Activated T-cell treated with anti-CD3 and anti-CD28 coated beads for 48 hours (primary cell): ENCODE data around the gene CWC15.
"Not testable (repeated sequence)": the region's sequence is repeated elsewhere in the genome, so short reads cannot be mapped to it uniquely, and the experiment has no call there.

ENCODE experiments used
- DNase-seq: peaks from one replicate; pipeline ENCODE4 v3.0.0-alpha.2; 2020; ENCODE audit warnings: low read depth

CWC15 gene

DNA sequence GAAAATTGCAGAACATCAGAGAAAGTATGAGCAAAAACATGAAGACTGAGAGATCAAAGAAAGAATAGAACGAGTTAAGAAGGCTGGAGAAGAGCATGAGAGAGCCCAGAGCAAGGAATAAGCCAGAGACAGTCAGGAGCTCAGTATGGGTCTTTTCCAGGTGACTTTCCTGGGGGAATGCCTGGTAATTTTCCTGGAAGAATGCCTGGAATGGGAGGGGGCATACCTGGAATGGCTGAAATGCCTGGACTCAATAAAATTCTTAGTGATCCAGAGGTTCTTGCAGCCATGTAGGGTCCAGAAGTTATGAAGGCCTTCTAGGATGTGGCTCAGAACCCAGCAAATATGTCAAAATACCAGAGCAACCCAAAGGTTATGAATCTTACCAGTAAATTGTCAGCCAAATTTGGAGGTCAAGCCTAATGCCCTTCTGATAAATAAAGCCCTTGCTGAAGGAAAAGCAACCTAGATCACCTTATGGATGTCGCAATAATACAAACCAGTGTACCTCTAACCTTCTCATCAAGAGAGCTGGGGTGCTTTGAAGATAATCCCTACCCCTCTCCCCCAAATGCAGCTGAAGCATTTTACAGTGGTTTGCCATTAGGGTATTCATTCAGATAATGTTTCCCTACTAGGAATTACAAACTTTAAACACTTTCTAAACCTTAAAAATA is 59.5 kb downstream of the CWC15 start:
- not testable (repeated sequence) for DNase-seq

DNA sequence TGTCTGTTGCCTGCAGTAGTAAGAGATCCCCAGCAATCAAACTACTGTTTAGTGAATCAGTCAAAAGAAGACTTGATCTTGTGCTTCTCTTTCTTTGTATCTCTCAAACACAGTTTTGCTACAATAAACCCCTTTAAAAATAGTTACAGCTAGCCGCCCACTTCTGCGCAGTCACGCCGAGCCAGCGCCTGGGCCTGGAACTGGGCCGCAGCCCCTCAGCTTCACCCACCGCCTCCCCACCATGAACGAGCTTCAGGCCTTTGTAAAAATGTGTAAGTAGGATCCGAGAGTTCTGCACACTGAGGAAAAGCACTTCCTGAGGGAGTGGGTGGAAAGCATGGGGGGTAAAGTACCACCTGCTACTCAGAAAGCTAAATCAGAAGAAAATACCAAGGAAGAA is 60.5 kb downstream of the CWC15 start:
- DNase-seq, result no peak
